GM23338 (cell line): ENCODE data around the gene FBXO47. TPM values are rescaled to one million over a fixed set of nuclear protein-coding genes. Genes with fewer than 3 reads are reported as not detected.

Source experiments
- ATAC-seq: fragments of 200-7000 bp; cut with Tn5 transposase; 3 replicates; pipeline ENCODE4 v1.9.1; 2020
- DNase-seq: peaks from one replicate; pipeline ENCODE4 v3.0.0-alpha.2; 2015; ENCODE audit warnings: low spot score
- H2AFZ ChIP-seq: fragments of 200-600 bp; sonication (generic); 2 replicates; pipeline ENCODE4 v1.8.0; 2016; ENCODE audit warnings: antibody characterized with exemption, mild to moderate bottlenecking, moderate library complexity
- H3F3A ChIP-seq: fragments of 200-600 bp; sonication (generic); replicated peaks from 2 replicates; pipeline ENCODE4 v1.8.0; 2017; ENCODE audit warnings: antibody characterized with exemption, mixed run types, low read depth
- H3K27ac ChIP-seq: fragments of 200-600 bp; sonication (generic); 2 replicates; pipeline ENCODE4 v1.6.1; 2016; ENCODE audit warnings: low read depth
- H3K27me3 ChIP-seq: fragments of 200-600 bp; sonication (generic); 2 replicates; pipeline ENCODE4 v1.8.0; 2016; ENCODE audit warnings: mild to moderate bottlenecking, mixed run types, moderate library complexity; ENCODE audit not compliant: insufficient read depth
- H3K36me3 ChIP-seq: fragments of 200-600 bp; sonication (generic); 2 replicates; pipeline ENCODE4 v1.8.0; 2016; ENCODE audit warnings: mild to moderate bottlenecking; ENCODE audit not compliant: insufficient read depth
- H3K4me1 ChIP-seq: fragments of 200-600 bp; sonication (generic); 2 replicates; pipeline ENCODE4 v1.8.0; 2016; ENCODE audit warnings: mild to moderate bottlenecking, moderate library complexity; ENCODE audit not compliant: insufficient read depth
- H3K4me2 ChIP-seq: fragments of 200-600 bp; sonication (generic); 2 replicates; pipeline ENCODE4 v1.7.1; 2017; ENCODE audit warnings: mixed run types
- H3K4me3 ChIP-seq: fragments of 200-600 bp; sonication (generic); 2 replicates; pipeline ENCODE4 v1.6.1; 2016; ENCODE audit warnings: mixed run types
- H3K79me2 ChIP-seq: fragments of 200-600 bp; sonication (generic); replicated peaks from 2 replicates; pipeline ENCODE4 v1.8.0; 2017; ENCODE audit warnings: mild to moderate bottlenecking; ENCODE audit not compliant: insufficient read depth
- H3K9me2 ChIP-seq: fragments of 200-600 bp; sonication (generic); 2 replicates; pipeline ENCODE4 v1.8.0; 2017; ENCODE audit not compliant: insufficient read depth
- H4K20me1 ChIP-seq: fragments of 200-600 bp; sonication (generic); replicated peaks from 2 replicates; pipeline ENCODE4 v1.8.0; 2017; ENCODE audit warnings: mild to moderate bottlenecking; ENCODE audit not compliant: insufficient read depth
- H3K27ac Mint-ChIP-seq: 2 replicates; pipeline ENCODE4 v1.8.0; 2020; ENCODE audit warnings: inconsistent platforms, mild to moderate bottlenecking, moderate library complexity, mixed read lengths
- H3K27me3 Mint-ChIP-seq: 3 replicates; pipeline ENCODE4 v1.8.0; 2022; ENCODE audit warnings: low read depth, mild to moderate bottlenecking, moderate library complexity, mixed read lengths, inconsistent platforms; ENCODE audit not compliant: insufficient read depth, poor library complexity
- H3K36me3 Mint-ChIP-seq: 3 replicates; pipeline ENCODE4 v1.8.0; 2021; ENCODE audit warnings: low read depth, mild to moderate bottlenecking, inconsistent platforms, moderate library complexity, mixed read lengths
- H3K4me1 Mint-ChIP-seq: 3 replicates; pipeline ENCODE4 v1.8.0; 2020; ENCODE audit warnings: mild to moderate bottlenecking, inconsistent platforms, mixed read lengths
- H3K4me3 Mint-ChIP-seq: 3 replicates; pipeline ENCODE4 v1.8.0; 2021; ENCODE audit warnings: moderate library complexity, mild to moderate bottlenecking, inconsistent platforms, mixed read lengths
- H3K9me3 Mint-ChIP-seq: 3 replicates; pipeline ENCODE4 v1.8.0; 2020; ENCODE audit warnings: moderate library complexity, mild to moderate bottlenecking, inconsistent platforms, mixed read lengths
- CREB1 ChIP-seq: fragments of 250-450 bp; sonication (Bioruptor Pico); IDR thresholded peaks from 2 replicates; pipeline ENCODE4 v1.5.0; 2020; ENCODE audit warnings: low read depth, mild to moderate bottlenecking, moderate library complexity
- EZH2 ChIP-seq: fragments of 200-600 bp; sonication (generic); IDR thresholded peaks from one replicate; pipeline ENCODE4 v1.8.0; 2017; ENCODE audit warnings: antibody characterized with exemption, mild to moderate bottlenecking, low read depth; ENCODE audit not compliant: unreplicated experiment
- EZH2phosphoT487 ChIP-seq: fragments of 200-600 bp; sonication (generic); IDR thresholded peaks from one replicate; pipeline ENCODE4 v1.8.1; 2018; ENCODE audit warnings: antibody characterized with exemption; ENCODE audit not compliant: unreplicated experiment
- NANOG ChIP-seq: IDR thresholded peaks from 2 replicates; pipeline ENCODE4 v1.6.1; 2016; ENCODE audit warnings: antibody characterized with exemption, borderline replicate concordance
- STAT1 ChIP-seq: IDR thresholded peaks from one replicate; pipeline ENCODE4 v1.6.1; 2016; ENCODE audit warnings: antibody characterized with exemption; ENCODE audit not compliant: unreplicated experiment
- ZNF114 ChIP-seq: fragments of 250-450 bp; sonication (Bioruptor Pico); IDR thresholded peaks from 2 replicates; pipeline ENCODE4 v1.5.0; 2020; ENCODE audit warnings: mild to moderate bottlenecking, moderate library complexity
- ZNF331 ChIP-seq: fragments of 250-450 bp; sonication (Bioruptor Pico); IDR thresholded peaks from 2 replicates; pipeline ENCODE4 v1.5.0; 2020; ENCODE audit warnings: low read depth, mild to moderate bottlenecking, moderate library complexity
- polyA plus RNA-seq: library from polyadenylated mRNA; unstranded; fragments of >200 nt; fragmentation: Nextera tagmentation; extraction: Ambion mirVana; gene quantifications from 2 replicates; pipeline ENCODE4 v1.2.1, GENCODE V29; 2016
- total RNA-seq: library from RNA; depleted of rRNA; stranded (reverse); fragments of >200 nt; shearing (Covaris generic); gene quantifications from 2 replicates; pipeline ENCODE4 v1.2.3, GENCODE V29; 2014
- TF ChIP-seq, protein P1 (sequence below): fragments of 250-450 bp; sonication (Bioruptor Pico); IDR thresholded peaks from 2 replicates; pipeline ENCODE4 v1.5.0; 2020; ENCODE audit warnings: mild to moderate bottlenecking, moderate library complexity
- TF ChIP-seq, protein P2 (sequence below): IDR thresholded peaks from 2 replicates; pipeline ENCODE4 v1.6.1; 2016; ENCODE audit warnings: antibody characterized with exemption

The FBXO47 gene
- total and polyA plus RNA-seq, 2 experiments from 2014 or later = not detected

DNA sequence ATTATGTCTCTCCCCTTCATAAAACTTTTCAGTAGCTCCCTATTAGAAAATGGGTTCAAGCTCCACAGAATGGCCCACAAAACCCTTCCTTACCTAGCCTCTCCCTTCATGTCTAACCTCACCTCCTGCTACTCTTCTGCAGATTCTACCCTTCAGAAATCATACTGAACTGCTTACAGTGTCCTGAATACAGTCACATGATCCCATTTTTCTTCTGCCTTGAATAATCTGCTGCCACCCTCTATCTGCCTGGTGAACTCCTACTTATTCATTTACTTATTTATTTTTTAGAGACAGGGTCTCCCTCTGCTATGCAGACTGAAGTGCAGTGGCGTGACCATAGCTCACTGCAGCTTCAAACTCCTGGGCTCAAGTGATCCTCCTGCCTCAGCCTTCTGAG is 26.8 kb downstream of the FBXO47 start (continued):
- TF ChIP-seq, protein P1, sequence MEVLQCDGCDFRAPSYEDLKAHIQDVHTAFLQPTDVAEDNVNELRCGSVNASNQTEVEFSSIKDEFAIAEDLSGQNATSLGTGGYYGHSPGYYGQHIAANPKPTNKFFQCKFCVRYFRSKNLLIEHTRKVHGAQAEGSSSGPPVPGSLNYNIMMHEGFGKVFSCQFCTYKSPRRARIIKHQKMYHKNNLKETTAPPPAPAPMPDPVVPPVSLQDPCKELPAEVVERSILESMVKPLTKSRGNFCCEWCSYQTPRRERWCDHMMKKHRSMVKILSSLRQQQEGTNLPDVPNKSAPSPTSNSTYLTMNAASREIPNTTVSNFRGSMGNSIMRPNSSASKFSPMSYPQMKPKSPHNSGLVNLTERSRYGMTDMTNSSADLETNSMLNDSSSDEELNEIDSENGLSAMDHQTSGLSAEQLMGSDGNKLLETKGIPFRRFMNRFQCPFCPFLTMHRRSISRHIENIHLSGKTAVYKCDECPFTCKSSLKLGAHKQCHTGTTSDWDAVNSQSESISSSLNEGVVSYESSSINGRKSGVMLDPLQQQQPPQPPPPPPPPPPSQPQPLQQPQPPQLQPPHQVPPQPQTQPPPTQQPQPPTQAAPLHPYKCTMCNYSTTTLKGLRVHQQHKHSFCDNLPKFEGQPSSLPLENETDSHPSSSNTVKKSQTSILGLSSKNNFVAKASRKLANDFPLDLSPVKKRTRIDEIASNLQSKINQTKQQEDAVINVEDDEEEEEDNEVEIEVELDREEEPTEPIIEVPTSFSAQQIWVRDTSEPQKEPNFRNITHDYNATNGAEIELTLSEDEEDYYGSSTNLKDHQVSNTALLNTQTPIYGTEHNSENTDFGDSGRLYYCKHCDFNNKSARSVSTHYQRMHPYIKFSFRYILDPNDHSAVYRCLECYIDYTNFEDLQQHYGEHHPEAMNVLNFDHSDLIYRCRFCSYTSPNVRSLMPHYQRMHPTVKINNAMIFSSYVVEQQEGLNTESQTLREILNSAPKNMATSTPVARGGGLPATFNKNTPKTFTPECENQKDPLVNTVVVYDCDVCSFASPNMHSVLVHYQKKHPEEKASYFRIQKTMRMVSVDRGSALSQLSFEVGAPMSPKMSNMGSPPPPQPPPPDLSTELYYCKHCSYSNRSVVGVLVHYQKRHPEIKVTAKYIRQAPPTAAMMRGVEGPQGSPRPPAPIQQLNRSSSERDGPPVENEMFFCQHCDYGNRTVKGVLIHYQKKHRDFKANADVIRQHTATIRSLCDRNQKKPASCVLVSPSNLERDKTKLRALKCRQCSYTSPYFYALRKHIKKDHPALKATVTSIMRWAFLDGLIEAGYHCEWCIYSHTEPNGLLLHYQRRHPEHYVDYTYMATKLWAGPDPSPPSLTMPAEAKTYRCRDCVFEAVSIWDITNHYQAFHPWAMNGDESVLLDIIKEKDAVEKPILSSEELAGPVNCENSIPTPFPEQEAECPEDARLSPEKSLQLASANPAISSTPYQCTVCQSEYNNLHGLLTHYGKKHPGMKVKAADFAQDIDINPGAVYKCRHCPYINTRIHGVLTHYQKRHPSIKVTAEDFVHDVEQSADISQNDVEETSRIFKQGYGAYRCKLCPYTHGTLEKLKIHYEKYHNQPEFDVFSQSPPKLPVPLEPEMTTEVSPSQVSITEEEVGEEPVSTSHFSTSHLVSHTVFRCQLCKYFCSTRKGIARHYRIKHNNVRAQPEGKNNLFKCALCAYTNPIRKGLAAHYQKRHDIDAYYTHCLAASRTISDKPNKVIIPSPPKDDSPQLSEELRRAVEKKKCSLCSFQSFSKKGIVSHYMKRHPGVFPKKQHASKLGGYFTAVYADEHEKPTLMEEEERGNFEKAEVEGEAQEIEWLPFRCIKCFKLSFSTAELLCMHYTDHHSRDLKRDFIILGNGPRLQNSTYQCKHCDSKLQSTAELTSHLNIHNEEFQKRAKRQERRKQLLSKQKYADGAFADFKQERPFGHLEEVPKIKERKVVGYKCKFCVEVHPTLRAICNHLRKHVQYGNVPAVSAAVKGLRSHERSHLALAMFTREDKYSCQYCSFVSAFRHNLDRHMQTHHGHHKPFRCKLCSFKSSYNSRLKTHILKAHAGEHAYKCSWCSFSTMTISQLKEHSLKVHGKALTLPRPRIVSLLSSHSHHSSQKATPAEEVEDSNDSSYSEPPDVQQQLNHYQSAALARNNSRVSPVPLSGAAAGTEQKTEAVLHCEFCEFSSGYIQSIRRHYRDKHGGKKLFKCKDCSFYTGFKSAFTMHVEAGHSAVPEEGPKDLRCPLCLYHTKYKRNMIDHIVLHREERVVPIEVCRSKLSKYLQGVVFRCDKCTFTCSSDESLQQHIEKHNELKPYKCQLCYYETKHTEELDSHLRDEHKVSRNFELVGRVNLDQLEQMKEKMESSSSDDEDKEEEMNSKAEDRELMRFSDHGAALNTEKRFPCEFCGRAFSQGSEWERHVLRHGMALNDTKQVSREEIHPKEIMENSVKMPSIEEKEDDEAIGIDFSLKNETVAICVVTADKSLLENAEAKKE (CRISPR knock-in tag) = no peak

DNA sequence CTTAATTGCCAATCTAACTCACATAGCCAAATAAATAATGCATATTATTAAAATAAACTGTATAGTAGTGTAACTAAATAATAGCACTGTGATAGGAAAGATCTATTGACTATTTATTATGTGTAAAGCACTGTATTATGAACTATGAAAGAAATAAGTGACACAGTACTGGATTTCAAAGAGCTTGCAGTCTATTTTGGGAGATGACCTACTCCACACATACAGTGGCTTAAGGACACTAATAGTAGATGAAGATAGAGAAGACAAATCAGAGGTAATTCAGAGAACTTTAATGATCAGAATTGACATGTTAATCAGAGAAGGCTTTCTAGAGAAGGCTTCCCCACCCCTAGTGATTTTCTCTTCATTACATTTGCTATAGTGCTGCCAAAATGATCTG is 27.2 kb downstream of the FBXO47 start:
- DNase-seq (no peak), ATAC-seq (no peak)
- Histone ChIP-seq H3K79me2 (no peaks in the 10 kb centered on the region), H3K27ac (no peak overlapping the region), H3K27me3 (no peaks in the 10 kb centered on the region), H4K20me1 (no peaks in the 10 kb centered on the region), H3K4me2 (no peak overlapping the region), H3K4me3 (no peak overlapping the region), H3K36me3 (no peaks in the 10 kb centered on the region), H3K4me1 (peaks cover 6% of the 10 kb centered on the region; the same call in 1 of the 2 replicates), H3K9me2 (no peaks in the 10 kb centered on the region), H3F3A (no peaks in the 10 kb centered on the region), H2AFZ (peak overlapping the region; percentile 39; the same call in 1 of the 2 replicates)
- no peak overlapping the region for H3K4me3 Mint-ChIP-seq
- peaks cover 5% of the 10 kb centered on the region for H3K4me1 Mint-ChIP-seq
- no peaks in the 10 kb centered on the region for H3K36me3 Mint-ChIP-seq
- peaks cover 2% of the 10 kb centered on the region for H3K27me3 Mint-ChIP-seq
- no peak overlapping the region for H3K27ac Mint-ChIP-seq
- no peaks in the 10 kb centered on the region for H3K9me3 Mint-ChIP-seq
- TF ChIP-seq NANOG (no peak), CREB1 (CRISPR knock-in tag) (no peak), ZNF331 (CRISPR knock-in tag) (no peak), EZH2phosphoT487 (no peak), EZH2 (no peak), ZNF114 (CRISPR knock-in tag) (no peak), STAT1 (no peak)
- TF ChIP-seq, protein P2, sequence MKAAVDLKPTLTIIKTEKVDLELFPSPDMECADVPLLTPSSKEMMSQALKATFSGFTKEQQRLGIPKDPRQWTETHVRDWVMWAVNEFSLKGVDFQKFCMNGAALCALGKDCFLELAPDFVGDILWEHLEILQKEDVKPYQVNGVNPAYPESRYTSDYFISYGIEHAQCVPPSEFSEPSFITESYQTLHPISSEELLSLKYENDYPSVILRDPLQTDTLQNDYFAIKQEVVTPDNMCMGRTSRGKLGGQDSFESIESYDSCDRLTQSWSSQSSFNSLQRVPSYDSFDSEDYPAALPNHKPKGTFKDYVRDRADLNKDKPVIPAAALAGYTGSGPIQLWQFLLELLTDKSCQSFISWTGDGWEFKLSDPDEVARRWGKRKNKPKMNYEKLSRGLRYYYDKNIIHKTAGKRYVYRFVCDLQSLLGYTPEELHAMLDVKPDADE = no peak
- TF ChIP-seq, protein P1 (CRISPR knock-in tag) = no peak
